ENCODE results near the gene GPC6.

DNA sequence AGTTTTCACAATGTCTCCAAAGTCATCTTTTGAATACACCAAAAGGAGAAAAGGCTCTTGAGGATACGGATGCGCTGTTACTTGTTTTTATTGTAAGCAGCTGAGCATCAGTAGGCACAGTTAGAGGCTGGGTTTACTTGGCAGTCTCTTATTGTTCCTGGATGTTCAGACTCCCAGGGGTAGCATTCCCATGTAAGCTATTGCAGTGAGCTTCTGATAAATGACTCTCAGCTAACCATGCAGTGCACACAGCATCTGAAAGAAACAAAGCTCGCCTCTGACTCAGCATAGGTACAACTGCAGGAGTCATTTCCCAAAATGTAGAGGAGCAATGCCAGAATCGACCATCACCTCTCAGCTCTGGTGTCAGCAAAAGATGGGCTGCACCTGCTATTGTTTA is 1168.1 kb downstream of the GPC6 start:
- TF ChIP-seq EZH2 (optimal IDR thresholded peaks at IDR 0.05; ENCODE audit: low read depth, low read length): no peak
- TF ChIP-seq, protein P1, sequence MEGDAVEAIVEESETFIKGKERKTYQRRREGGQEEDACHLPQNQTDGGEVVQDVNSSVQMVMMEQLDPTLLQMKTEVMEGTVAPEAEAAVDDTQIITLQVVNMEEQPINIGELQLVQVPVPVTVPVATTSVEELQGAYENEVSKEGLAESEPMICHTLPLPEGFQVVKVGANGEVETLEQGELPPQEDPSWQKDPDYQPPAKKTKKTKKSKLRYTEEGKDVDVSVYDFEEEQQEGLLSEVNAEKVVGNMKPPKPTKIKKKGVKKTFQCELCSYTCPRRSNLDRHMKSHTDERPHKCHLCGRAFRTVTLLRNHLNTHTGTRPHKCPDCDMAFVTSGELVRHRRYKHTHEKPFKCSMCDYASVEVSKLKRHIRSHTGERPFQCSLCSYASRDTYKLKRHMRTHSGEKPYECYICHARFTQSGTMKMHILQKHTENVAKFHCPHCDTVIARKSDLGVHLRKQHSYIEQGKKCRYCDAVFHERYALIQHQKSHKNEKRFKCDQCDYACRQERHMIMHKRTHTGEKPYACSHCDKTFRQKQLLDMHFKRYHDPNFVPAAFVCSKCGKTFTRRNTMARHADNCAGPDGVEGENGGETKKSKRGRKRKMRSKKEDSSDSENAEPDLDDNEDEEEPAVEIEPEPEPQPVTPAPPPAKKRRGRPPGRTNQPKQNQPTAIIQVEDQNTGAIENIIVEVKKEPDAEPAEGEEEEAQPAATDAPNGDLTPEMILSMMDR (IDR thresholded peaks at IDR 0.05; ENCODE audit: low read length): no peak
